Activated naive CD4-positive, alpha-beta T cell treated with anti-CD3 and anti-CD28 coated beads, Interleukin-2, amount 50 U/mL, for 24 hours (primary cell): Measurements from ENCODE around the gene FSTL1.
A peak's percentile ranks its signal among the peaks of the same experiment; 100 is the strongest.

Experiments
- H3K27ac Mint-ChIP-seq: one replicate; pipeline ENCODE4 v1.8.0; 2021; ENCODE audit warnings: mild to moderate bottlenecking, mixed read lengths
- H3K27me3 Mint-ChIP-seq: one replicate; pipeline ENCODE4 v1.8.0; 2021; ENCODE audit warnings: mixed read lengths
- H3K36me3 Mint-ChIP-seq: one replicate; pipeline ENCODE4 v1.8.0; 2021; ENCODE audit warnings: mixed read lengths
- H3K4me1 Mint-ChIP-seq: one replicate; pipeline ENCODE4 v1.8.0; 2021; ENCODE audit warnings: mixed read lengths
- H3K4me3 Mint-ChIP-seq: one replicate; pipeline ENCODE4 v1.8.0; 2021; ENCODE audit warnings: mild to moderate bottlenecking, mixed read lengths
- H3K9me3 Mint-ChIP-seq: one replicate; pipeline ENCODE4 v1.8.0; 2021; ENCODE audit warnings: mixed read lengths

The FSTL1 gene

DNA sequence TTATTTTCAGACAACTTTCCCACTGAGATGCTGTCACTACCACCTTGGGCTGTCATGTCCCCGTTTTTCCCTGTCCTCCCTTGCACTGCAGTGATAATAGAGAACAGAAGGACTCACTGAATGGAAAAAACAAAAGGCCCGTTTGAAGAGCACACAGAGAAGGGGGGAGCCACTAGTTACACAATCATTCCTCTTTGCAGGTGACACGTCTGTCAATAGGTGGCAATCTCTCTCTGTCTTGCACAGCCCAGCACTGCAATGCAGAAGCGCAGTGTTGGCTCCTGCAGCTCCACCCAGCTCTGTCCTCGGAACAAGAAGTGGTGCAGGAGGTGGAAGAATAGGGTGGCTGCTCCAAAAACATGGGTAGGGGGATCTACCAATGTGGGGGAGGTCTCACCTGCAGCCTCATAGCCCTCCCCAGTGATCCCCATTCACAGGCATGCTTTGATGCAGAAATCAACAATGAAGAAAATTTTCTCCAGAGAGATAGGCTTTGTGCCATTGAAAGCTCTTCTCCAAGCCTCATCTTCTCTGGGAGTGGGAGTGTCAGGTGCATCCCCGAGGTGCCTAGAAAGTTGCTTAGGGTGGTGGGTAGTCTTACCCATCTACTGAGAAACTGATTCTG, 31.8 kb downstream of the FSTL1 start:
- H3K4me1 Mint-ChIP-seq, result peaks cover 14% of the 10 kb centered on the region
- no peaks in the 10 kb centered on the region for H3K36me3 Mint-ChIP-seq
- no peak overlapping the region for H3K4me3 Mint-ChIP-seq
- H3K9me3 Mint-ChIP-seq, result no peaks in the 10 kb centered on the region
- H3K27me3 Mint-ChIP-seq, result no peaks in the 10 kb centered on the region
- no peak overlapping the region for H3K27ac Mint-ChIP-seq

DNA sequence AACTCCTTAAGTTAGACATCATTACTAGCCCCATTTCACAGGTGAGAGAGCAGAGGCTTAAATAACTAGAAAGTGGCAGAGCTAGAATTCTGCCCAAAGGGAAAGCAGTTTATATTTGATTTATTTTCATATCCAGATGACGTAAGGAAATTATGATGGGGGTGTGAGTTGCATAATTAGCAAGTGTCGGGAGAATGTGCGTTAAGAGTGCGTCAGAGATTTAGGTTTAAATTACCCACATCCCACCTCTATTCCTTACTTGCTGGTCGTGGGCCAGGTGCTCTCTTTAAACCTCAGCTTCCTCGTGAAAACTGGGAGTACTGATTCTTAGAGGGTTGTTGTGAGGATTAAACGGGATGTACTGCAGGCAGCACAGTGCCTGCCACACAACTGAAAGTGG, 32.3 kb downstream of the FSTL1 start:
- H3K36me3 Mint-ChIP-seq, result no peaks in the 10 kb centered on the region
- no peaks in the 10 kb centered on the region for H3K27me3 Mint-ChIP-seq
- H3K9me3 Mint-ChIP-seq, result no peaks in the 10 kb centered on the region
- H3K4me3 Mint-ChIP-seq, result no peak overlapping the region
- no peak overlapping the region for H3K27ac Mint-ChIP-seq
- peaks cover 14% of the 10 kb centered on the region for H3K4me1 Mint-ChIP-seq

DNA sequence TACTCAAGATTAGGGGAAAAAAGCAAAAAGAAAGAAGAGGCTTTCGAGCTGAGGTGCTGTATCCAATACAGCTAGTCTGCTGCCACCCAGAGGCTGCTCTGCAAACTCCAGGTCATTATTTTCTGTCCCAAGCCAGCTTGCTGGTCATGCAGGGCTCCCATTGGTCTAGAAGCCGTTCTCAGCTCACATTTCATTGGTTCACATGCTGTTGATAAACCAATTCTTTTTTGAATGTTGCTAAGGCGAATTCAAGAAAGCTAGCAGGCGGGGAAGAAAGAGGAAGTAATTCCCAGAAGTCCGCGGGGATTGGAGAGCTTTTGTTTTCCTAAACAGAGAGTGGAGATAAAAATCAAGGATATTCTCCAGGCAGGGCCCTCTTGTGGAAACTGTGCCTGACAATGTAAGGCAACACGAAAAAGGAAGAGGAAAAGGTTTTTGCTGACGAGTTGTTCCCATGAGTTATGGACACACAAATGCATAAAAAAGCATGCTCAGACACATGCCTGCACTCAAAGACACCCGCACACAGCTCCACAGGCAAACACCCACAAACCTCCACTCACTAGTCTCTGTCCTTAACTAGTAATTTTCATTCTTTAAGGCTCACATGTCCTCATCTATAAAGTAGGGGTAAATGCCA, 33.4 kb downstream of the FSTL1 start:
- Mint-ChIP-seq H3K4me1 (peaks cover 14% of the 10 kb centered on the region), H3K4me3 (peak overlapping the region; percentile 82), H3K27me3 (no peaks in the 10 kb centered on the region), H3K9me3 (no peaks in the 10 kb centered on the region), H3K27ac (peak overlapping the region; percentile 8), H3K36me3 (no peaks in the 10 kb centered on the region)

DNA sequence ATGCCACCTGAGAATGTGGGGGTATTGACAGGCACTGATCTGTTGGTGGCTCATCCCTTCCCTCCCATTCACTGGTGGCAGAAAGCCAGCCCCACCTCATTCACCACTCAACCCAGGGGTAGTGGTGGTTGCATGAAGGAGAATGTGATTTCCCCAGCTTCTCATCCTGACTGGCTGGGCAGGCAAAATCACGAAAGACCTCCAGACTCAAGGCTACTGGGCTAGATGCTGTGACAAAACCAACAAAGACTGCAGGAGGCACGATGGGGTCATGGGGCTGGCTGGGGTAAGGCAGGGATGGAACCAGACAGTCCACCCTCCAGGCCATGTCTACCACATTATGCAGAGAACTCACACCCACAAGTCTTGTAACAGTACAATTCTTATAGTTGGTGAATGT, 33.9 kb downstream of the FSTL1 start:
- peak overlapping the region; percentile 82 for H3K4me3 Mint-ChIP-seq
- no peaks in the 10 kb centered on the region for H3K9me3 Mint-ChIP-seq
- peaks cover 14% of the 10 kb centered on the region for H3K4me1 Mint-ChIP-seq
- no peaks in the 10 kb centered on the region for H3K36me3 Mint-ChIP-seq
- H3K27me3 Mint-ChIP-seq, result no peaks in the 10 kb centered on the region
- no peak overlapping the region for H3K27ac Mint-ChIP-seq

DNA sequence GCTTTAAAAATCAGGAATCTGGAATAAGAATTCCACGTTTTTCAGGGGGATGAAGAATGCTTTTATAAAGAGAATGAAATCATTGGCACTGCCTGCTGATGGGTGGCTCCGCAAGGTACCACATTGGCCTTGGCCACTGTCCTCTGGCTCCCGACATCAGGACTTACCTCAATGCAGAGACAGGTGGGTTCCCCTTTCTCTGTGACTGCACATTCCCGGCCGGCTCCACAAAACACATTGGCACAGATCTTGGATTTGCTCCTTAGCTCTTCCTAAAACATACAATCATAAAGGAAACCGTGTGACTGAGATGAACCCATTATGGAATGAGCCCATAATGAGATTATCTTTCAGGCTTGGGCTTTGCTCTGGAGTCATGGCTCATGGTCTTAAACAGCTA, 35.0 kb downstream of the FSTL1 start:
- H3K4me3 Mint-ChIP-seq, result no peak overlapping the region
- no peaks in the 10 kb centered on the region for H3K9me3 Mint-ChIP-seq
- H3K27ac Mint-ChIP-seq, result peak overlapping the region; percentile 10
- H3K36me3 Mint-ChIP-seq, result no peaks in the 10 kb centered on the region
- H3K27me3 Mint-ChIP-seq, result no peaks in the 10 kb centered on the region
- peaks cover 14% of the 10 kb centered on the region for H3K4me1 Mint-ChIP-seq

DNA sequence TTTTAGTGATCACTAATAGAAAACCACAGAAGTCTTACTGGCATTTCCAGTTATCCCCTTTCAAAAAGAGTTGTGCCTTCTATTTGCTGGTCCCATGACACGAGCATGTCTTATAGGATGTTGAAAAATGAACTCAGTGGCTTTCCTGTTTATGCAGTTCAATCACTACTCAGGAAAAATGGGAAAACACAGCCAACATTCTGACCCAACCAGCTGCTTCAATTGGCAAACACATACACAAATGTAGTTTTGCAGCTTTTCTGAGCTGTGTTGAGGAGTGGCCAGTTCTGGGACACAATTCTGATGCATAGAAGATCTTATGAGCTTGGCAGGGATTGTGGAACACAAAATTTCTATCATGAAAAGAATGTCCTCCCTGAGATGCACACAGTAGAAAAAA, 40.3 kb downstream of the FSTL1 start:
- H3K9me3 Mint-ChIP-seq, result no peaks in the 10 kb centered on the region
- no peak overlapping the region for H3K4me3 Mint-ChIP-seq
- no peaks in the 10 kb centered on the region for H3K4me1 Mint-ChIP-seq
- no peak overlapping the region for H3K27ac Mint-ChIP-seq
- no peaks in the 10 kb centered on the region for H3K36me3 Mint-ChIP-seq
- H3K27me3 Mint-ChIP-seq, result no peaks in the 10 kb centered on the region

DNA sequence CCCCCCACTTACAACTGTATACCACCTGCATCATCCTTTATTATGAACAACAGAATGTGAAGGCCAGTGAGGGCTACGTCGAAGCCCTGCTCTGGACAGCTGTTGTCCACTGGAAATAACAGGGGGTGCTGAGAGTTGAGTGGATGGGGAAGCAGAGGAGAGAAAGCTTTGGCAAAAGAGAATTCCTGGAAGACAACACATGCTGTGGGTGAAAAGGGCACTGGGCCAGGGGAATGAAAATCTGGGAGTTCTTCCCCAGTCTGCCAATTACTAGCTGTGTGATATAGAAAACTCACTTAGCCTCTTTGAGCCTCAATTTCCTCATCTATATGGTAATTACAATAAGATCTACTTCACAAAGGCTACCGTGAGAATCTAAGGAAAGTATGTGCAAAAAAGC, 40.7 kb downstream of the FSTL1 start:
- Mint-ChIP-seq H3K27me3 (no peaks in the 10 kb centered on the region), H3K9me3 (no peaks in the 10 kb centered on the region), H3K4me1 (no peaks in the 10 kb centered on the region), H3K27ac (no peak overlapping the region), H3K4me3 (no peak overlapping the region), H3K36me3 (no peaks in the 10 kb centered on the region)

DNA sequence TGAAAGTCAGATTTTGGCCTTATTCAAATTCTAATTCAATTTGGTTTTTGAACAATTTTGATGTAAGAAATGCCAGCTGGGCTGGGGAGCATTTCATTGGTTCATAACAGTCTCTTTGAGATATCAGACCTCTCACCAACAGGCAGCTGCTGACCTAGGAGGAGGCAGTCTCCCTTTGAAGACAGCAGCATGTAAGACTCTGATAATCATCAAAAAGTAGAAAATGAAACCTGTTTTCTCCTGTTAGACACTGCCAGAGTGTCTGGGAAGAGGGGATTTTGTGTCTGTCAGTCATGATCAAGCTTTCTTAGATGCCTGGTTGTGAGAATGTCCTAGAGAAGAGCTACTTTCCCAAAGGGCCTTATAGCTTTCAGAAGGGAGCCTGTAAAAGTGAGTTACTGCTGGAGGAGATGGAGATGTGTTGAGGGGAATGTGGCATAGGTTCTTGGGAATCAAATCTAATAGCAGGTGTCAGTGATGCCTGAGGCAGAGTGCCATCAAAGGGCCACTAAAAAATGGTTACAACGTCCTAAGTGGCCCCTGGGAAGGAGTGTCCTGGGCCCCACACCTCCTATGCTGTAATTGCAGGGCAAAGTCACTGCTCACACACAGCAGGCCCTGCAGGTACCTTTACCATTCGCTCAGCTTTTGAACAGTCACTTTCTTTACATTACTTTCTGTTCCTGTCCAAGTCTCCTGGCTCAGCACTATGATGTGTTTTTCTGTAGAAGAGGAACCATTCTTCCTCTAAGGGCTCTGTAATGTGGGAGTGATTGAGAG, 43.1 kb downstream of the FSTL1 start:
- no peaks in the 10 kb centered on the region for H3K9me3 Mint-ChIP-seq
- H3K27ac Mint-ChIP-seq, result no peak overlapping the region
- H3K36me3 Mint-ChIP-seq, result no peaks in the 10 kb centered on the region
- no peak overlapping the region for H3K4me3 Mint-ChIP-seq
- H3K4me1 Mint-ChIP-seq, result no peaks in the 10 kb centered on the region
- H3K27me3 Mint-ChIP-seq, result no peaks in the 10 kb centered on the region

DNA sequence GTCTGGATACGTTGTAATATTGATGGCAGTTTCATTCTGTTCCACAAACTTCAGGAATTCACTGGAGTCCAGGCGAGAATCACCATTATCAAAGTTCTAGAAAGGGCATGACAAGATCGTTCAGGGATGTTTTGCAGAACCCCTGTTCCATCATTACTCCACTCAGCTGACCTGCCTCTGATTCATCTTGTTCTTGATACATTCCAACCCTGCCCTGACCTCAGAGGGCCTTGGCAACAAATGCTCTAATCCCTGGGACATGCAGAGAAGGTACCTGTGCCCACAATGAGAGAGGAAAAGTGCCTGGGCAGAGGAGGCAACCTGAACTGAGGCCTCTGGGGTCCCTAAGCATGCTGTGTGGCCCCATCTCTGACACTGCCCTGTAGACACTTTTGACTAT, 45.9 kb downstream of the FSTL1 start:
- H3K36me3 Mint-ChIP-seq, result no peaks in the 10 kb centered on the region
- H3K4me1 Mint-ChIP-seq, result no peaks in the 10 kb centered on the region
- H3K27me3 Mint-ChIP-seq, result no peaks in the 10 kb centered on the region
- no peak overlapping the region for H3K4me3 Mint-ChIP-seq
- H3K9me3 Mint-ChIP-seq, result no peaks in the 10 kb centered on the region
- no peak overlapping the region for H3K27ac Mint-ChIP-seq

DNA sequence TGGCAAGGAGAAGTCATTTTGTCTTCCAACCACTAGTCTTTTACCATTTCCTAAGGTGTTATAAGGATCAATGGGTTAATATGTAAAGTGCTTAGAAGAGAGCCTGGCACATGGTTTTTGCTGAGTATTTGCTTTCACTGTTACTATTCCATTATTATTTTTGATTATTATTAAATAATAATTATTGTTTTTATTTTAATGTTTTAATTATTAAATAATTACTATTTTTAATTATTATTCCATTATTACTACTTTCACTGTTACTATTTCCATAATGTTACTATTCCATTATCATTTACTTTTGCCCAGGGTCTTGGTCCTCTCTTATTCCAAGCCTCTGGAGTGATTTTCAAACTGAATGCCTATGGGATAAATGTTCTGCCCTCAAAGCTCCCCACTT, 48.5 kb downstream of the FSTL1 start:
- no peaks in the 10 kb centered on the region for H3K4me1 Mint-ChIP-seq
- no peaks in the 10 kb centered on the region for H3K9me3 Mint-ChIP-seq
- no peak overlapping the region for H3K4me3 Mint-ChIP-seq
- H3K27me3 Mint-ChIP-seq, result no peaks in the 10 kb centered on the region
- H3K27ac Mint-ChIP-seq, result no peak overlapping the region
- no peaks in the 10 kb centered on the region for H3K36me3 Mint-ChIP-seq

DNA sequence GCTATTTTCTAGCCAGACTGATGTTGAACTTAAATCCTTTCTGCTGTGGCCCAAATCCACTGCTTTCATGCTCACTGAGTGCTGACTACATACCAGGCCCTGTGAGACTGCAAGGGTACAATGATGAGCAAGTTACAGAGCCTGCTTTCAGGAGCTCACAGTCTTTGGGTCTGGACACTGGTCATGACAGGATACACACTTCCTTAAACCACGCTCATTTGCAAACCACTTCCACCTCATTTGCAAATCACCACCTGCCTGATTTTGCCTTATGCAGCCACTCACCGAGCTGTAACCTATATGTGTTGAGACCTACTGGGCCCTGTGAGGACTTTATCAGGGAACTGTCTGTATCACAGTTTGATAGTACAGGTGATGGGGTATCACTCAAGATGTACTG, 51.4 kb downstream of the FSTL1 start:
- H3K27me3 Mint-ChIP-seq, result no peaks in the 10 kb centered on the region
- no peak overlapping the region for H3K27ac Mint-ChIP-seq
- no peaks in the 10 kb centered on the region for H3K9me3 Mint-ChIP-seq
- H3K36me3 Mint-ChIP-seq, result no peaks in the 10 kb centered on the region
- no peak overlapping the region for H3K4me3 Mint-ChIP-seq
- H3K4me1 Mint-ChIP-seq, result no peaks in the 10 kb centered on the region

DNA sequence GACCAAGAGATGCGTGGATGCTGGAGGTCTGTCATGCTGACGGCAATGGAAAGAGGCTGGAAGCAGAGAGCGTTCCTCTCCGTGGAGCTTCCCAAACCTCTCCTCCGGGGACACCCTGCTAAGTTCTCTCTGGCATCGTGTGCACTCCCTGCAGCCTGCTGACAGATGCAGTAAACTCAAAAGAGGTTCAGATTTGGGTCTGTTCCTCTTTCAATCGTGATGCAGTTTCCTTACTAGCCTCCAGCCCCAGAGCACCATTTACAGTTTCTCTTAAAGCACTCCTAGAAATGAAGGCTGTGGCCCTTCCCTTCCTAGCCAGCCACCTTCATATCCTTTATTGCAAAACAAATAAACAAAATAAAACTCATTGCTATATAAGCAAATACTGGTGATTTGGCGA, 54.3 kb downstream of the FSTL1 start:
- H3K27ac Mint-ChIP-seq, result no peak overlapping the region
- H3K4me1 Mint-ChIP-seq, result no peaks in the 10 kb centered on the region
- no peaks in the 10 kb centered on the region for H3K36me3 Mint-ChIP-seq
- H3K4me3 Mint-ChIP-seq, result no peak overlapping the region
- H3K27me3 Mint-ChIP-seq, result no peaks in the 10 kb centered on the region
- no peaks in the 10 kb centered on the region for H3K9me3 Mint-ChIP-seq

DNA sequence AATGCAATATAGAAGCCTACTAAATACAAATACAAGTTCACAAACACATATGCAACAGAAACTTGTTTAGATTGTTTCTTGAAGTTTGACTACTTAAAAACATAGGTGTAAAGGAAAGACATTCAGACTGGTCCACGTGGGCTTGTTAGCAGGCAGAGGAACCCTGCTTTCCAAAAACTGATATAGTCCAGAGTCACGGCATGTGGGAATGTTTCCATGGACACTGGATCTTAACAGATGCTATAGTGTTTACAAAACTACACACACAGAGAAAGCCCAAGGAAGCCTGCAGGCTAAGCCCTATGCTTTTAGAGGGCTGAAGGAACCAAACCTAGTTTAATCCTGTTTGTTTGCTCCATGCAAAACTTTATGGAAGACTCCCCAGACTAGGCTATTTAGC, 56.4 kb downstream of the FSTL1 start:
- Mint-ChIP-seq H3K27ac (no peak overlapping the region), H3K27me3 (no peaks in the 10 kb centered on the region), H3K4me3 (no peak overlapping the region), H3K4me1 (no peaks in the 10 kb centered on the region), H3K36me3 (no peaks in the 10 kb centered on the region), H3K9me3 (no peaks in the 10 kb centered on the region)

DNA sequence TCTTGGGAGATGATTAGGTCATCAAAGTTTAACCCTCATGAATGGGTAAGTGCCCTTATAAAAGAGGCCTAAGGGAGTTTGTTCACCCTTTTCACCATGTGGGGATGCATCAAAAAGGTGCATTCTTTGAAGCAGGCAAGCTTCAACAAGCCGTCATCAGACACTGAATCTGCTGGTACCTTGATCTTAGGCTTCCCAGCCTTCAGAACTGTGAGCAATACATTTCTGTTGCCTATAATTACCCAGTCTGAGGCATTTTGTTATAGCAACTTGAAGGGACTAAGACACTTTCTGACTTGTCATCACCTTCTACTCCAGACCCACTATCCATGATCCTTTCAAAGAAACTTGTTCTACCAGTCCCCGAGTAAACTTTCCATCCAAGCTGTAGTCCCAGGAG, 57.0 kb downstream of the FSTL1 start:
- H3K9me3 Mint-ChIP-seq, result no peaks in the 10 kb centered on the region
- no peaks in the 10 kb centered on the region for H3K27me3 Mint-ChIP-seq
- H3K36me3 Mint-ChIP-seq, result no peaks in the 10 kb centered on the region
- H3K27ac Mint-ChIP-seq, result no peak overlapping the region
- H3K4me1 Mint-ChIP-seq, result no peaks in the 10 kb centered on the region
- no peak overlapping the region for H3K4me3 Mint-ChIP-seq

DNA sequence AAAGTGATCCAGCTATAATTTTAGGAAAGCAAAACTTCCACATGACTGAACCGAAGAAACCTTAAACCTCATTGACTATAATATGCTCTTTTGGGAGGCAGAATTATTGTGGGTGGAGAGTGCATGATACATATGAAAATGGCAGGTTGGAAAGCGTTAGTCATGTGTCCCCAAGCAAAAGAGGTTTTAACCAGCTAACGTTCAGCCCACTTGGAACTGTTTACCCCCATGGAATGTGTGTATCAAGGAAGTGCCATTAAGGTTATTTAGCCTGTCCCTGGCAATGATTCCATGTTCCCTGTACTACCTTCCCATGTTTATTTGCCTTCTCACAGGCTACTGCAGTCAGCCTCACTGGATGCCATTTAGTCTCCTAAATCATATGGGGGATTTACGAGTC, 57.5 kb downstream of the FSTL1 start:
- no peak overlapping the region for H3K4me3 Mint-ChIP-seq
- H3K4me1 Mint-ChIP-seq, result no peaks in the 10 kb centered on the region
- H3K27me3 Mint-ChIP-seq, result no peaks in the 10 kb centered on the region
- H3K27ac Mint-ChIP-seq, result no peak overlapping the region
- no peaks in the 10 kb centered on the region for H3K36me3 Mint-ChIP-seq
- no peaks in the 10 kb centered on the region for H3K9me3 Mint-ChIP-seq

DNA sequence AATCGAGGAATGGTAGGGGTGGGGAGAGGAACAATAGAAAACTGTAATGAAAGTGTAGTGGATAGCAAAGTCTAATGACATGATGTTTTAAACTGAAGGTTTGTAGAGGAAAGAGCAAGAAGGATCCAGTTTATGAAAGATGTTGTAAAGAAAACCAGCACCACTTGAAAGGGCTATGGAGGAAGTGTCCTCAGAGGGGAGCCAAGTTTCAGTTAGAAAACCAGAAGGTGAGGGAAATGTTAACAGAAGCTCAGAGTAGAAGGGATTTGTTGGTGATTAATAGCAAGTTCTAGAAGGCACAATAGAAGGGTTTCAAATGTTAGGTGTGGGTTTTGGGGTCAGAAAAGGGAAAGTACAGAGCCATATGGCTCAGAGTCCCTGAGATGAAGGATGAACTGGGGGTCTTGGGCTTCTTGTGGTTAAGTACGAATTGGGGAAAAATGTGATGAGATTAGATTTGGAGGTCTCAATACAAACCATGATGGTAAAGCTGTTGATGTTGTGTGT, 67.8 kb downstream of the FSTL1 start:
- Mint-ChIP-seq H3K36me3 (no peaks in the 10 kb centered on the region), H3K4me3 (no peak overlapping the region), H3K27me3 (peaks cover 6% of the 10 kb centered on the region), H3K9me3 (no peaks in the 10 kb centered on the region), H3K4me1 (no peaks in the 10 kb centered on the region), H3K27ac (no peak overlapping the region)
